Measurements from ENCODE around the gene ADRM1.

The ADRM1 gene

GRCh38 chr20:62281161-62281933, 21.4 kb upstream of the ADRM1 start:
- peak; percentile 96 to 100 for DNase-seq

DNA sequence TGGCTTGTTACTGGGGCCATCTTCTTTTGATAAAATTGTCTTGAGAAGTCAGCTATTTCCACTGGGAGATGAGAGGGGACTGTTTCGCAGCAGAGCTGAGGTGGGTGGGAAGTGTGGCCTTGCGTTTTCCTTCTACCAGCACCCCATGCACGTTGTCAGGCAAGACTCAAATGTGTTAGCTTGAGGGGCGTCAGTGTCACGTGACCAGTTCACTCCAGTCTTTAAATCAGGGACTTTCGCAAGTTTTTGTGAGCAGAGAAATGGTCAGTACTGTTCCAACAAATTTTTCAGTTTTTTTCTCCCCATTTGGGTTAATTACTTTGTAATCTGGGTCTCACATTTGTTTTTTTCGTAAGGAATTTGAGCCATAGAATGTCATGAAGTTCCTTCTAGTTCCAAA, 20.7 kb upstream of the ADRM1 start:
- no peak for DNase-seq

DNA sequence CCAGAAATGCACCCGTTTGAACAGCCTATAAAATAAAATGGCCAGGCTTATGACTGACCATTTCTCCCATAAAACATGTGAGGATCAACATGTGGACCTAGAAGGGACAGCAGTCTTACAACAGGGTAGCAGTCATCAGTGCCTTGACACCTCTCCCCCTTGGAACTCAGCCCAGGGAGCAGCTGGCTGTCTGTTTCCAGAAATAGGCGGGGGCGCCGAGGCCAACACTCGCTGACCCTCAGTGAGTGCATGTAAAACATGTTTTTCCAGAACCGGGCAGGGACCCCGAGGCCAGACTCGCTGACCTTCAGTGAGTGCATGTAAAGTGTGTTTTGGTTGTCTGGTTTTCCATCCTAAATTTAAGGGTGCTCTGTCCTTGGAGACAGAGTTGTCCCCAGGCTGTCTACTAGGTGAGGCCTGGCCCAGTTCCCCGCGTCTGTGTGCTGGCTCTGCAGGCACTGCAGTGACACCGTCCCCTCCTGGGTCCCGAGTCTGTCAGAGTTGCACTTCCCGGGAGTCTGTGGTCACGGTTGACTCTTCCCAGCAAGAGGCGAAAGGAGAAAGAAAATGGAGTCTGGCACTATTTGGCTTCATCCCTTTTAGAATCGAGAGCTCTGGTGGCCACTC, 19.8 kb upstream of the ADRM1 start:
- DNase-seq: no peak

DNA sequence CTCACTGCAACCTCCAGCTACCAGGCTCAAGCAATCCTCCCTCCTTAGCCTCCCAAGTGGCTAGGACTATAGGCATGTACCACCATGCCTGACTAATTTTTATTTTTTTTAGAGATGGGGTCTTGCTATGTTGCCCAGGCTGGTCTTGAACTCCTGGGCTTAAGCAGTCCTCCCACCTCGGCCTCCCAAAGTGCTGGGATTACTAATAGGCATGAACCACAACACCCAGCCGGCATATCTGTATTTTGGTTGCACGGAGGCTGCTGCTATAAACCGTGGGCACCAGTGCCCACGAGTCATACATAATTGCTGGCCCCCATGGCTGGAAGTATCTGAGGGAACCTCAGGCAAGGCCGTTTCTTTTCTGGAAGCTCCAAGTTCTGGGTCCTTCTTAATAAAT, 18.3 kb upstream of the ADRM1 start:
- DNase-seq: no peak

DNA sequence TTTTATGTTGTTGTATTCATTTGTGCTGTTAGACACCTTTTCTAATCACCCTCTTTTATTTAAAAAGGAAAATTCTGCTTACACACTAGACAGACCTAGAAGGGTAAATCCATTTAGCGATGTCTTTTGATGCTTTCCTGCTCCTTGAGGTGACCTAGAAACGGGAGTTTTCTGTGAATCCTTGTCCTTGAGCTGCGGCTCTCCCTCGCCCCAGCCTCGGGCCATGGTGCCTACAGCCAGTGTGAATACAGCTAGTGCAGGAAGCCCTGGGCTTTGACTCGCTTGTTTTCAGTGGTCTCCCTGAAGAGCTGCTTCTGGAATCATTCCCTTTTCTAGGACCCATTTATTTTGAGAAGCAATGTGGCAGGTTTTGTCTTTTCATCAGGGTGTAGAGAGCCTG, 17.6 kb upstream of the ADRM1 start:
- DNase-seq: no peak

DNA sequence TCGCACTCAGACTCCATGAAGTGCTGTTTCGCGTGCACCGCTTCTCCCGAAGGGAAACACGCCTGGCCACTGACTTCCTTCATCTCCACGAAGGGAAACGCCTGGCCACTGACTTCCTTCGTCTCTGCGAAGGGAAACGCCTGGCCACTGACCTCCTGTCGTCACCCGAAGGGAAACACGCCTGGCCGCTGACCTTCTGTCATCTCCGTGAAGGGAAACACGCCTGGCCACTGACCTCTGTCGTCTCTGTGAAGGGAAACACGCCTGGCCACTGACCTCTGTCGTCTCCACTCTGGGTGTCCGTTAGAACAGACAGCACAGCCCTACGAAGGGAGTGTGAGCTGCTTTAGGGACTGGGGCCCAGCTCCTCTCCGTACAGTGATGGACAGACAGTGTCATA, 17.1 kb upstream of the ADRM1 start:
- DNase-seq: no peak

DNA sequence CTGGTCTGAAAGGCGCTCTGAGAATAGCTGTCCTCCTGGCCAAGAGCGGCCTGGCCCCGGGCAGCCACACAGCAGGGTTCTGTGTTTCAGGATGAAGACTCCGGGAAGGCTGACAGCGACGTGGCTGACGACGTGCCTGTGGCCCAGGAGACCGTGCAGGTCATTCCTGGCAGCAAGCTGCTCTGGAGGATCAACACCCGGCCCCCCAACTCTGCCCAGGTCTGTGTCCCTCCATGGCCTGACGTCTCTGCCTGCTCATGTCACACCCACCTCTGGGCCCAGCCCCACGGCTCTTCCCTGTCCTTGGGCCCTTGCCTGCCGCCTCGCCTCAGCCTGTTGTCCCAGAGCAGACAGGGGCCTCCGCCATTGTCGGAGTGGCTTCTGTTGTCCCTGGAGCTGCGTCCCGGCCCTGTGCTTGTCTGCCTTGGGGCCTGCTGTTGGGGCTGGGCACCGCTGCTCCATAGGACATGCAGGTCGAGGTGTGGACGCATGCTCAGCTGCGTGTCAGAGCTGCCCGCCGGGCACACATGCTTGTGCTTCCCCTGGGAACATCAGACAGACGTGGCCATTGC, 16.2 kb upstream of the ADRM1 start:
- no peak for DNase-seq

GRCh38 chr20:62287129-62287528, 15.7 kb upstream of the ADRM1 start:
- DNase-seq: no peak

DNA sequence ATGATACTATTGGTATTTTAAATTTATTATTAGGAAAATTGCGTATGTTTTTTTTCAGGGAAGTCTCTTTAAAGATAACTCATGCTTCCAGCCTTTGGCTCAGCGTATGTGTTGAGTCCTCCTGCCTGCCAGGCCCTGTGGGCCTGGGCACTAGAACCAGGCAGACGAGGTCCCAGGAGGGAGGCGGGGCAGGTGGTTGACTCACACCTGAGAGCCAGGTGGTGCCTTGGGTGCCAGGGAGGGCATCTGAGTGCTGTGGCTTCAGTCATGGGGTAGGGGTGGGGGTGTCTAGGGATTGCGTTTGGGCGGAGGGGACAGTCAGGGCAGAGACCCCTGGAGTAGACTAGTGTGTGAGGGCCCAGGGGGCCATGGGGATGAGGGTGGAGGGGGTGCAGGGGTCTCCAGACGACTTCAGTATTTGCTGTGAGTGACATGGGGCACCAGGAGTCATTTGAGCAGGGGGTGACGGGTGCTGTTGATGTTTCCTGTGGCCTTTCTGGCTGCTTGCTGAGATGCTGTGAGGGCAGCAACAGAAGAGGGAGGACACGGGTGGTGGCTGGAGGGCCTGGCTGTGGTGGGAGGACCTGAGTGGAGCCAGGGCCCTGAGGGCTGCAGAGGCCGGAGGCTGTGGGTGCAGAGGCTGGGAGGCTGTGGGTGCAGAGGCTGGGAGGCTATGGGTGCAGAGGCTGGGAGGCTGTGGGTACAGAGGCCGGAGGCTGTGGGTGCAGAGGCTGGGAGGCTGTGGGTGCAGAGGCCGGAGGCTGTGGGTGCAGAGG, 14.8 kb upstream of the ADRM1 start:
- no peak for DNase-seq

GRCh38 chr20:62288535-62289105, 14.2 kb upstream of the ADRM1 start:
- DNase-seq: peak; percentile 36 to 73

GRCh38 chr20:62289131-62289530, 13.7 kb upstream of the ADRM1 start:
- no peak for DNase-seq

DNA sequence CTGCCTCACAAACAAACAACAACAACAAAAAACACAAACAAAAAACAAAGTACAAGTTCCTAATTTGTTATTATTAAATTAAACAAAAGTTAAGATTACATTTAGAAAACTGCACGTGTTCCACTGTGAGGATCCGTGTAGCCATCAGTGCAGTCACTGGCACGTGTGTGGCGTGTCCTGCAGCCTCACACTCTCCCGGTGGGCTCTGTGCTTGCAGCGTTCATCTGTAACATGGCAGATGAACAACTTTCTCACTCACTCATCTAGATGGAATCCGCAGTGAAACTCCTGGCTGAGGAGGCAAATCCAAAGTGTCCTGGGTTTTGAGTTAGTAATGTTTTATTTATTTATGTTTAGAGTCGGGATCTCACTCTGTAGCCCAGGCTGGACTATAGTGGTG, 12.9 kb upstream of the ADRM1 start:
- no peak for DNase-seq

DNA sequence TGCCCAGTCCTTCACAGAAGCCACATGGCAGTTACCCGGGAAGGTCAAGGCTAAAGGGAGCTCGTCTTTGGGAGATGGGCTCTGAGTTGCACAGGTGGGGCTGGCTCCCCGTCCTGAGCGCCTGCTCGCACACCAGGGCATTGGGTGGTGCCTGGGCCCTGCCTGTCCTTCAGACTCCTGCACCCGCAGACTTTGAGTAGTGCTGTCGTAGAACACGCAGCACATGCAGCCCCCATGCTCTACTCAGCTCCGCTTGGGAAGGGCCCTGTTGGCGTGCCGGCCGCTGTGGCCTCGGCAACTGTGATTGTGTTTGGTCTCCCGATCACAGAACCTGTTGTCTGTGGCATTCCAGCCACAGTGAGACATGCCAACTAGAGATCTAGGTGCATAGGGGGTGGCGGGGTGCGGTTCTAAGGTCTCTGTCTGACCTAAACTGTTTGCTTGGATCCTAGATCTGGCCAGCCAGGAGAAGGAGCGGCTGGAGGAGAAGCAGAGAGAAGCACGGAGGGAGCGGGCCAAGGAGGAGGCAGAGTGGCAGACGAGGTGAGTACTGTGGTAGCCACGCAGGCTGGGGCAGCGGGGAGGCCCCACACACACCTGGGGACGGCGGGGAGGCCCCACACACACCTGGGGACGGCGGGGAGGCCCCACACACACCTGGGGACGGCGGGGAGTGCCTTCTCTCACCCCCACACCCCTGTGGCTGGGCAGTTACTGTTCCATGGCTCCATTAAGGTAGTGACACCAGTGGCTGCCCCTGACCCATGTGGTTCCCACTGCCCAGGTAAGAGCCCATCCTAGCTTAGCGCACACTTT, 11.3 kb upstream of the ADRM1 start:
- DNase-seq: no peak

DNA sequence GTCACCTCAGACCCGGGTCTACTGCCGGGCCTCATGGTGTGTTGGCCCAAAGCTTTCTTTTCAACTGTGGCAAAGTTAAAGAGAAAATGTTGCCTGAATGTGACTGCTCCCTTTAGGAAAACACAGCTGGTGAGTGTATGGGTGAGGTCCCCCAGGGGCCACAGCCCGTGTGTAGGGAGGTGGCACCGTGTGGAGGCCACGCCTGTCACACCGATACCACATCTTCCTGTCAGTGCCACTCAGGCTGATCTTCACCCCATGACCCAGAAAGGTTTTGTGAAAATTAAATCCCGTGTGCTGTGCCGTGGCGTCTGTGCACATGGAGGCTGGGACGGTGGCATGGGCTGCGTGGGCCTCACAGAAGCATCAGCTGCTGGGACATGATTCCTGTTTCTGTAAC, 10.7 kb upstream of the ADRM1 start:
- DNase-seq: no peak

- no peak for DNase-seq
Observed at GRCh38 chr20:62293111-62293784, 9.5 kb upstream of the ADRM1 start.

DNA sequence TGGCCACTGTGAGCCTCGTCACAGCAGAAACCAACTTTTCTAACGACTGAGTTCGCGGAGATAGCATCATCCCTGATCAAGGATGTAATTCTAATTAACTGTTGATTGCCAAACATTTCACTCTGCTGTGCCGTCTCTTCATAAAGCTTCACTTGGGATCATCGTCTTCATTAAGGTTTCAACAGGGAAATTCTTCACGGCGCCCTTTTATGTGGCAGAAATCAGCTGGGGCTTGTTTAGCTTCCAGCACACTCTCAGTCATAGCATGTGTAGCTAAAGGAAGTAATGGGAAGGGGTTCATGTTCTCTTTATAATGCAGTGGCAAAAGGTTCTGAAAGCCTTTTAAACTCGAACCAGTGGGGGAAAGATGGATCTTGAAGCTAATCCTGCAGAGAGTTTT, 8.9 kb upstream of the ADRM1 start:
- no peak for DNase-seq

GRCh38 chr20:62294516-62294915, 8.3 kb upstream of the ADRM1 start:
- no peak for DNase-seq

GRCh38 chr20:62296724-62297448, 5.9 kb upstream of the ADRM1 start:
- DNase-seq: no peak

- no peak for DNase-seq
Observed at GRCh38 chr20:62297449-62298227, 5.2 kb upstream of the ADRM1 start.

GRCh38 chr20:62298577-62299249, 4.1 kb upstream of the ADRM1 start:
- no peak for DNase-seq
